ENCODE measurements around the gene ADGB. TPM values are rescaled to one million over a fixed set of nuclear protein-coding genes. Genes with fewer than 3 reads are reported as not detected.

Gene ADGB
- total and polyA plus RNA-seq, 9 of the 15 experiments (the other 6 are each of a cell fraction or from before 2014, with no cell fraction given) = not detected

DNA sequence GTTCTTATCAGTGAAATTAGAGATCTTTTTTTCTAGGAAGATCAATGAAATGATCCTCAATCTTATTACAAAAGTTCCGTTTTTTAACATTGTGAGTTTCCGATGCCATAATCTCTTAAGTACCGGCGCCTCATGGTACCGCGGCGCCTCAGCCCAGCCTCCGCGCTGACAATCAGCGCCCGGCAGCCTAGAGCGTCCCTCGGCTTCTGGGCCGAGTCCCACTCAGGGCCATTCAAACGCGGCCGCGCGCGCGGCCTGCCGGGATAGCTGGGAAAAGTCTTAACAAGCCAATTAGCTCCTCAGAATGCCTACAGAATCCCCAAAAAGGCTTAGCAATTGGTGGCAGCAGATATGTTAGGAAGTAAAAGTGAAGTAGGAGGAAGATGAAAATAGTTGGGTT is 204.8 kb downstream of the ADGB start (continued):
- TF ChIP-seq, protein P1, sequence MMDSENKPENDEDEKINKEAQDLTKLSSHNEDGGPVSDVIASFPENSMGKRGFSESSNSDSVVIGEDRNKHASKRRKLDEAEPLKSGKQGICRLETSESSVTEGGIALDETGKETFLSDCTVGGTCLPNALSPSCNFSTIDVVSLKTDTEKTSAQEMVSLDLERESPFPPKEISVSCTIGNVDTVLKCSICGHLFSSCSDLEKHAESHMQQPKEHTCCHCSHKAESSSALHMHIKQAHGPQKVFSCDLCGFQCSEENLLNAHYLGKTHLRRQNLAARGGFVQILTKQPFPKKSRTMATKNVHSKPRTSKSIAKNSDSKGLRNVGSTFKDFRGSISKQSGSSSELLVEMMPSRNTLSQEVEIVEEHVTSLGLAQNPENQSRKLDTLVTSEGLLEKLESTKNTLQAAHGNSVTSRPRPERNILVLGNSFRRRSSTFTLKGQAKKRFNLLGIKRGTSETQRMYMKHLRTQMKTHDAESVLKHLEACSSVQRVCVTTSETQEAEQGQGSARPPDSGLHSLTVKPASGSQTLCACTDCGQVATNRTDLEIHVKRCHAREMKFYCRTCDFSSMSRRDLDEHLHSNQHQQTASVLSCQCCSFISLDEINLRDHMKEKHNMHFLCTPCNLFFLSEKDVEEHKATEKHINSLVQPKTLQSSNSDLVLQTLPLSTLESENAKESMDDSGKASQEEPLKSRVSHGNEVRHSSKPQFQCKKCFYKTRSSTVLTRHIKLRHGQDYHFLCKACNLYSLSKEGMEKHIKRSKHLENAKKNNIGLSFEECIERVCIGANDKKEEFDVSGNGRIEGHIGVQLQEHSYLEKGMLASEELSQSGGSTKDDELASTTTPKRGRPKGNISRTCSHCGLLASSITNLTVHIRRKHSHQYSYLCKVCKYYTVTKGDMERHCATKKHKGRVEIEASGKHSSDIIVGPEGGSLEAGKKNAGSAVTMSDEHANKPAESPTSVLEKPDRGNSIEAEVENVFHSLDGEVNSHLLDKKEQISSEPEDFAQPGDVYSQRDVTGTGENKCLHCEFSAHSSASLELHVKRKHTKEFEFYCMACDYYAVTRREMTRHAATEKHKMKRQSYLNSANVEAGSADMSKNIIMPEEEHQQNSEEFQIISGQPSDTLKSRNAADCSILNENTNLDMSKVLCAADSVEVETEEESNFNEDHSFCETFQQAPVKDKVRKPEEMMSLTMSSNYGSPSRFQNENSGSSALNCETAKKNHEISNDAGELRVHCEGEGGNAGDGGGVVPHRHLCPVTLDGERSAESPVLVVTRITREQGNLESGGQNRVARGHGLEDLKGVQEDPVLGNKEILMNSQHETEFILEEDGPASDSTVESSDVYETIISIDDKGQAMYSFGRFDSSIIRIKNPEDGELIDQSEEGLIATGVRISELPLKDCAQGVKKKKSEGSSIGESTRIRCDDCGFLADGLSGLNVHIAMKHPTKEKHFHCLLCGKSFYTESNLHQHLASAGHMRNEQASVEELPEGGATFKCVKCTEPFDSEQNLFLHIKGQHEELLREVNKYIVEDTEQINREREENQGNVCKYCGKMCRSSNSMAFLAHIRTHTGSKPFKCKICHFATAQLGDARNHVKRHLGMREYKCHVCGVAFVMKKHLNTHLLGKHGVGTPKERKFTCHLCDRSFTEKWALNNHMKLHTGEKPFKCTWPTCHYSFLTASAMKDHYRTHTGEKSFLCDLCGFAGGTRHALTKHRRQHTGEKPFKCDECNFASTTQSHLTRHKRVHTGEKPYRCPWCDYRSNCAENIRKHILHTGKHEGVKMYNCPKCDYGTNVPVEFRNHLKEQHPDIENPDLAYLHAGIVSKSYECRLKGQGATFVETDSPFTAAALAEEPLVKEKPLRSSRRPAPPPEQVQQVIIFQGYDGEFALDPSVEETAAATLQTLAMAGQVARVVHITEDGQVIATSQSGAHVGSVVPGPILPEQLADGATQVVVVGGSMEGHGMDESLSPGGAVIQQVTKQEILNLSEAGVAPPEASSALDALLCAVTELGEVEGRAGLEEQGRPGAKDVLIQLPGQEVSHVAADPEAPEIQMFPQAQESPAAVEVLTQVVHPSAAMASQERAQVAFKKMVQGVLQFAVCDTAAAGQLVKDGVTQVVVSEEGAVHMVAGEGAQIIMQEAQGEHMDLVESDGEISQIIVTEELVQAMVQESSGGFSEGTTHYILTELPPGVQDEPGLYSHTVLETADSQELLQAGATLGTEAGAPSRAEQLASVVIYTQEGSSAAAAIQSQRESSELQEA (IDR thresholded peaks at IDR 0.05; ENCODE audit: low read depth) = no peak
- TF ChIP-seq, protein P2, sequence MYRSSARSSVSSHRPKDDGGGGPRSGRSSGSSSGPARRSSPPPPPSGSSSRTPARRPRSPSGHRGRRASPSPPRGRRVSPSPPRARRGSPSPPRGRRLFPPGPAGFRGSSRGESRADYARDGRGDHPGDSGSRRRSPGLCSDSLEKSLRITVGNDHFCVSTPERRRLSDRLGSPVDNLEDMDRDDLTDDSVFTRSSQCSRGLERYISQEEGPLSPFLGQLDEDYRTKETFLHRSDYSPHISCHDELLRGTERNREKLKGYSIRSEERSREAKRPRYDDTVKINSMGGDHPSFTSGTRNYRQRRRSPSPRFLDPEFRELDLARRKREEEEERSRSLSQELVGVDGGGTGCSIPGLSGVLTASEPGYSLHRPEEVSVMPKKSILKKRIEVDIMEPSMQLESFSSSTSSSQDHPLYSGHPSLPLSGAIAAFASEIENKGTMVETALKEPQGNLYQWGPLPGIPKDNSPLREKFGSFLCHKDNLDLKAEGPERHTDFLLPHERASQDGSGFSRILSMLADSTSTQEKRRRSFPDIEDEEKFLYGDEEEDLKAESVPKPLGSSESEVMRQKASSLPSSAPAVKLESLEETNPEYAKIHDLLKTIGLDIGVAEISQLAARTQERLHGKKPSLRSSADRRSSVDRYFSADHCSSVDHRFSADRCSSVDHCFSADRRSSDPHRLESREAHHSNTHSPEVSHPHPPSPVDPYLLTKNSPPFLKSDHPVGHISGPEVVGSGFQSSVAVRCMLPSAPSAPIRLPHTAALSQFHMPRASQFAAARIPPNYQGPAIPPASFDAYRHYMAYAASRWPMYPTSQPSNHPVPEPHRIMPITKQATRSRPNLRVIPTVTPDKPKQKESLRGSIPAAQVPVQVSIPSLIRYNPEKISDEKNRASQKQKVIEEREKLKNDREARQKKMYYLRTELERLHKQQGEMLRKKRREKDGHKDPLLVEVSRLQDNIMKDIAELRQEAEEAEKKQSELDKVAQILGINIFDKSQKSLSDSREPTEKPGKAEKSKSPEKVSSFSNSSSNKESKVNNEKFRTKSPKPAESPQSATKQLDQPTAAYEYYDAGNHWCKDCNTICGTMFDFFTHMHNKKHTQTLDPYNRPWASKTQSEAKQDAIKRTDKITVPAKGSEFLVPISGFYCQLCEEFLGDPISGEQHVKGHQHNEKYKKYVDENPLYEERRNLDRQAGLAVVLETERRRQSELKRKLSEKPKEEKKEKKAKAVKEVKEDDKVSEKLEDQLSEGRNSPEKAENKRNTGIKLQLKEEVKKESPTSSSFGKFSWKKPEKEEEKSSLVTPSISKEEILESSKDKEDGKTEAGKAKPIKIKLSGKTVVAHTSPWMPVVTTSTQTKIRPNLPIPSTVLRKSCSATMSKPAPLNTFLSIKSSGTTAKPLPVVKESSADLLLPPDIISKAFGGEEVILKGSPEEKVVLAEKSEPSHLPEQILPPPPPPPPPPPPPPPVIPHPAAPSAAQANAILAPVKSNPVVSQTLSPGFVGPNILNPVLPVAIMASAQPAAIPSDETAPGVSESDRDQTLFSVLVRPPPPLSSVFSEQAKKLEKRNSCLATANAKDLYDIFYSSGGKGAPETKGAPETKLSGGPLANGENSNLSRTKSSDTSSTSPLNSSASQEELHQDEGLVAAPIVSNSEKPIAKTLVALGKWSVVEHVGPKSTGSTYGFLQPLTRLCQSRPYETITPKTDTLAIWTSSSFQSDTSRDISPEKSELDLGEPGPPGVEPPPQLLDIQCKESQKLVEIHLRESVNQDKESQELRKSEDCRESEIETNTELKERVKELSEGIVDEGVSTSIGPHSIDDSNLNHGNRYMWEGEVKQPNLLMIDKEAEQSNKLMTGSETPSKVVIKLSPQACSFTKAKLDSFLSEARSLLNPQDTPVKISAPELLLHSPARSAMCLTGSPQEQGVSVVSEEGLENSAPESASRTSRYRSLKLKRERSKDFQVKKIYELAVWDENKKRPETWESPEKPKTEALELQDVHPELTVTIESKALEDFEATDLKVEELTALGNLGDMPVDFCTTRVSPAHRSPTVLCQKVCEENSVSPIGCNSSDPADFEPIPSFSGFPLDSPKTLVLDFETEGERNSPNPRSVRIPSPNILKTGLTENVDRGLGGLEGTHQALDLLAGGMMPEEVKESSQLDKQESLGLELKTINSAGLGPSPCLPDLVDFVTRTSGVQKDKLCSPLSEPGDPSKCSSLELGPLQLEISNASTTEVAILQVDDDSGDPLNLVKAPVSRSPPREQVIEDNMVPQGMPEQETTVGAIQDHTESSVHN (IDR thresholded peaks at IDR 0.05; ENCODE audit: borderline replicate concordance in 1 of 2, low read depth in 1 of 2) = no peak
- TF ChIP-seq NFATC3 (IDR thresholded peaks at IDR 0.05) (no peak), U2AF2 (optimal IDR thresholded peaks at IDR 0.05; ENCODE audit: low read depth, low read length) (no peak), PURB (CRISPR knock-in tag; IDR thresholded peaks at IDR 0.05; ENCODE audit: low read depth) (no peak), NRF1 (conservative IDR thresholded peaks at IDR 0.05 in 1 of 2, IDR thresholded peaks at IDR 0.05 in 1 of 2) (peak; percentile 48 to 60), ZNF77 (CRISPR knock-in tag; IDR thresholded peaks at IDR 0.05) (no peak)
- TF ChIP-seq, protein P3, sequence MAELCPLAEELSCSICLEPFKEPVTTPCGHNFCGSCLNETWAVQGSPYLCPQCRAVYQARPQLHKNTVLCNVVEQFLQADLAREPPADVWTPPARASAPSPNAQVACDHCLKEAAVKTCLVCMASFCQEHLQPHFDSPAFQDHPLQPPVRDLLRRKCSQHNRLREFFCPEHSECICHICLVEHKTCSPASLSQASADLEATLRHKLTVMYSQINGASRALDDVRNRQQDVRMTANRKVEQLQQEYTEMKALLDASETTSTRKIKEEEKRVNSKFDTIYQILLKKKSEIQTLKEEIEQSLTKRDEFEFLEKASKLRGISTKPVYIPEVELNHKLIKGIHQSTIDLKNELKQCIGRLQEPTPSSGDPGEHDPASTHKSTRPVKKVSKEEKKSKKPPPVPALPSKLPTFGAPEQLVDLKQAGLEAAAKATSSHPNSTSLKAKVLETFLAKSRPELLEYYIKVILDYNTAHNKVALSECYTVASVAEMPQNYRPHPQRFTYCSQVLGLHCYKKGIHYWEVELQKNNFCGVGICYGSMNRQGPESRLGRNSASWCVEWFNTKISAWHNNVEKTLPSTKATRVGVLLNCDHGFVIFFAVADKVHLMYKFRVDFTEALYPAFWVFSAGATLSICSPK (IDR thresholded peaks at IDR 0.05; ENCODE audit: borderline replicate concordance) = no peak
